SK-N-SH (cell line): ENCODE data around the gene CTSA. TPM values are rescaled to one million over a fixed set of nuclear protein-coding genes. Genes with fewer than 3 reads are reported as not detected.

Source experiments
- CTCF ChIA-PET: fragments of 300-600, 350-600 bp; formaldehyde crosslinking; extraction: SDS; loops from one replicate; lab custom pipeline; 2021; lab: Yijun Ruan, JAX
- POLR2A ChIA-PET: fragments of 350-600 bp; sonication (Branson Sonifier 250); formaldehyde crosslinking; extraction: SDS; loops from one replicate; lab custom pipeline; 2020; ENCODE audit warnings: antibody characterized with exemption, inconsistent platforms; lab: Yijun Ruan, JAX
- DNase-seq: peaks from one replicate; pipeline ENCODE4 v3.0.0; 2012
- H2AFZ ChIP-seq: fragments of 200-600 bp; sonication (generic); 2 replicates; pipeline ENCODE4 v1.8.1; 2016; ENCODE audit warnings: antibody characterized with exemption, mild to moderate bottlenecking, low read depth
- H3F3A ChIP-seq: fragments of 200-600 bp; sonication (generic); replicated peaks from 2 replicates; pipeline ENCODE3; 2016; ENCODE audit warnings: antibody characterized with exemption, mild to moderate bottlenecking; ENCODE audit not compliant: insufficient read depth
- H3K27ac ChIP-seq, 2 experiments: fragments of 200-500 bp in 1 of 2; fragments of 200-600 bp in 1 of 2; sonication (Bioruptor generic) in 1 of 2; sonication (generic), shearing (Covaris generic) in 1 of 2; 2 replicates each; pipeline versions ENCODE4 v1.5.1 to v1.6.1; 2014 to 2016; ENCODE audit warnings: low read depth in 2 of 2, inconsistent platforms in 1 of 2, low read length in 1 of 2, mild to moderate bottlenecking in 1 of 2, mixed read lengths in 1 of 2
- H3K27me3 ChIP-seq: fragments of 200-600 bp; sonication (generic), shearing (Covaris generic); 2 replicates; pipeline ENCODE4 v1.6.1; 2016; ENCODE audit warnings: mixed run types; ENCODE audit not compliant: insufficient read depth
- H3K36me3 ChIP-seq, 2 experiments: fragments of 200-500 bp in 1 of 2; fragments of 200-600 bp in 1 of 2; sonication (Bioruptor generic) in 1 of 2; sonication (generic) in 1 of 2; replicated peaks in 1 of 2; 2 replicates each; pipeline versions ENCODE3 to v1.5.1; 2014 to 2016; ENCODE audit warnings: low read length in 1 of 2, mild to moderate bottlenecking in 1 of 2; ENCODE audit not compliant: insufficient read depth in 2 of 2, control insufficient read depth in 1 of 2
- H3K4me1 ChIP-seq, 2 experiments: fragments of 200-500 bp in 1 of 2; fragments of 200-600 bp in 1 of 2; sonication (Bioruptor generic) in 1 of 2; sonication (generic), shearing (Covaris generic) in 1 of 2; 2 replicates each; pipeline versions ENCODE4 v1.5.1 to v1.6.1; 2014 to 2016; ENCODE audit warnings: low read depth in 1 of 2, low read length in 1 of 2, mixed run types in 1 of 2; ENCODE audit not compliant: insufficient read depth in 2 of 2, control insufficient read depth in 1 of 2
- H3K4me2 ChIP-seq: fragments of 200-600 bp; sonication (generic), shearing (Covaris generic); 2 replicates; pipeline ENCODE4 v1.6.1; 2017; ENCODE audit warnings: mixed run types
- H3K4me3 ChIP-seq, 2 experiments: fragments of 200-500 bp in 1 of 2; fragments of 200-600 bp in 1 of 2; sonication (Bioruptor generic) in 1 of 2; sonication (generic), shearing (Covaris generic) in 1 of 2; 2 replicates each; pipeline versions ENCODE4 v1.5.1 to v1.8.1; 2014 to 2016; ENCODE audit warnings: low read depth in 2 of 2, inconsistent platforms in 1 of 2, low read length in 1 of 2, mild to moderate bottlenecking in 1 of 2, mixed read lengths in 1 of 2, moderate library complexity in 1 of 2
- H3K79me2 ChIP-seq: fragments of 200-600 bp; sonication (generic); 2 replicates; pipeline ENCODE4 v1.8.1; 2017; ENCODE audit warnings: mild to moderate bottlenecking; ENCODE audit not compliant: insufficient read depth
- H3K9ac ChIP-seq: fragments of 200-600 bp; sonication (generic); 2 replicates; pipeline ENCODE4 v1.6.1; 2017; ENCODE audit warnings: mixed run types
- H3K9me2 ChIP-seq: fragments of 200-600 bp; sonication (generic); 2 replicates; pipeline ENCODE4 v1.6.1; 2017; ENCODE audit warnings: mixed run types
- H3K9me3 ChIP-seq: fragments of 200-600 bp; sonication (generic); 2 replicates; pipeline ENCODE4 v1.6.1; 2017; ENCODE audit warnings: mixed run types, mild to moderate bottlenecking, moderate library complexity
- H4K20me1 ChIP-seq: fragments of 200-600 bp; sonication (generic); 2 replicates; pipeline ENCODE4 v1.6.1; 2017; ENCODE audit warnings: mild to moderate bottlenecking, mixed run types; ENCODE audit not compliant: insufficient read depth
- EZH2phosphoT487 ChIP-seq: fragments of 200-600 bp; sonication (generic); IDR thresholded peaks from 2 replicates; pipeline ENCODE4 v1.6.1; 2017; ENCODE audit warnings: low read depth, mixed run types, mild to moderate bottlenecking, antibody characterized with exemption, moderate library complexity, borderline replicate concordance
- FOSL2 ChIP-seq: IDR thresholded peaks from 2 replicates; pipeline ENCODE4 v1.4.0; 2012; ENCODE audit warnings: low read depth, mild to moderate bottlenecking, moderate library complexity, borderline replicate concordance
- FOXJ3 ChIP-seq: sonication (generic); formaldehyde crosslinking; IDR thresholded peaks from 2 replicates; pipeline ENCODE4 v1.5.1; 2020; ENCODE audit warnings: mild to moderate bottlenecking, missing genetic modification reagents
- FOXM1 ChIP-seq: IDR thresholded peaks from 2 replicates; pipeline ENCODE4 v1.4.0; 2012; ENCODE audit warnings: low read depth, mild to moderate bottlenecking
- MXI1 ChIP-seq: IDR thresholded peaks from 2 replicates; pipeline ENCODE4 v1.6.1; 2012; ENCODE audit warnings: mild to moderate bottlenecking, low read depth, low read length, improper control_type of control experiment
- POLR2AphosphoS5 ChIP-seq: IDR thresholded peaks from 2 replicates; pipeline ENCODE4 v1.6.1; 2012; ENCODE audit warnings: low read depth, low read length
- REST ChIP-seq: IDR thresholded peaks from 2 replicates; pipeline ENCODE4 v1.6.1; 2012; ENCODE audit warnings: mild to moderate bottlenecking, low read depth, low read length, moderate library complexity
- RXRA ChIP-seq: IDR thresholded peaks from 2 replicates; pipeline ENCODE4 v1.4.0; 2012; ENCODE audit warnings: low read depth, mild to moderate bottlenecking, borderline replicate concordance
- TEAD4 ChIP-seq: IDR thresholded peaks from 2 replicates; pipeline ENCODE4 v1.4.0; 2012; ENCODE audit warnings: mild to moderate bottlenecking, borderline replicate concordance; ENCODE audit not compliant: insufficient read depth
- USF1 ChIP-seq: IDR thresholded peaks from 2 replicates; pipeline ENCODE4 v1.4.0; 2012; ENCODE audit warnings: low read depth, borderline replicate concordance
- USF2 ChIP-seq: fragments of 150-350 bp; IDR thresholded peaks from 2 replicates; pipeline ENCODE4 v1.6.1; 2017; ENCODE audit warnings: antibody characterized with exemption, low read length, low read depth, borderline replicate concordance
- ZBTB33 ChIP-seq: IDR thresholded peaks from 2 replicates; pipeline ENCODE4 v1.4.0; 2012; ENCODE audit warnings: low read depth, borderline replicate concordance
- WGBS: methylation state at CpG from one replicate; pipeline ENCODE4 v1.1.6; 2017; ENCODE audit warnings: low lambda C conversion rate; 5-methylcytosine and 5-hydroxymethylcytosine counted together
- polyA plus RNA-seq, 3 experiments: library from polyadenylated mRNA; depleted of rRNA; stranded (reverse); fragments of >200 nt; gene quantifications; 2 replicates each; pipeline ENCODE4 v1.2.3, GENCODE V29; 2012

The CTSA gene
- polyA plus RNA-seq, 1 of the 3 experiments (the other 2 are of a cell fraction), result 338 TPM

- TF ChIP-seq USF2 (no peak), FOXM1 (no peak)
Observed at GRCh38 chr20:45938727-45939438, 47.7 kb downstream of the CTSA start (continued).

GRCh38 chr20:45940053-45940452 lies 48.9 kb downstream of the CTSA start:
- WGBS, result 93% methylated on average over 3 of the region's 3 CpGs
- peaks cover 56 to 64% of the 10 kb centered on the region in 2 experiments for H3K36me3 ChIP-seq
- peaks cover 4 to 19% of the 10 kb centered on the region in 2 experiments; a peak in 3 of 4 replicates for H3K4me1 ChIP-seq
- CTCF ChIA-PET, result interaction anchor here (0.8 to 5.0 kb wide), 3 partner anchors 30 to 141 kb away, joined by 3 to 24 read pairs (median 5); no protein-coding TSS in a partner anchor
- H4K20me1 ChIP-seq, result peaks cover 13% of the 10 kb centered on the region; the same call in 1 of the 2 replicates
- H3K79me2 ChIP-seq, result peaks cover 38% of the 10 kb centered on the region
- DNase-seq, result no peak
- no peak overlapping the region for H3K27ac ChIP-seq
- POLR2A ChIA-PET, result interaction anchor here (1.7 kb wide), 1 partner anchor 9 kb away, joined by 6 read pairs; no protein-coding TSS in a partner anchor
- H3K4me3 ChIP-seq, result no peak overlapping the region
- no peak overlapping the region for H2AFZ ChIP-seq
- H3K9me3 ChIP-seq, result no peaks in the 10 kb centered on the region
- no peak overlapping the region for H3K9ac ChIP-seq
- H3K27me3 ChIP-seq, result no peaks in the 10 kb centered on the region
- no peak overlapping the region for H3K4me2 ChIP-seq
- TF ChIP-seq POLR2AphosphoS5 (no peak), FOSL2 (no peak), EZH2phosphoT487 (no peak), FOXJ3 (CRISPR knock-in tag) (no peak), ZBTB33 (no peak), USF1 (no peak)
- no peaks in the 10 kb centered on the region for H3K9me2 ChIP-seq
- peaks cover 5% of the 10 kb centered on the region for H3F3A ChIP-seq

GRCh38 chr20:45940469-45940868 lies 49.3 kb downstream of the CTSA start:
- no peak overlapping the region for H3K4me2 ChIP-seq
- no peak overlapping the region for H2AFZ ChIP-seq
- no peaks in the 10 kb centered on the region for H3K27me3 ChIP-seq
- peaks cover 13% of the 10 kb centered on the region; the same call in 1 of the 2 replicates for H4K20me1 ChIP-seq
- H3K9me2 ChIP-seq, result no peaks in the 10 kb centered on the region
- DNase-seq, result no peak
- H3K4me1 ChIP-seq, result peaks cover 4 to 19% of the 10 kb centered on the region in 2 experiments; a peak in 3 of 4 replicates
- no peak overlapping the region for H3K27ac ChIP-seq
- H3K79me2 ChIP-seq, result peaks cover 36% of the 10 kb centered on the region
- H3K4me3 ChIP-seq, result no peak overlapping the region
- peaks cover 4% of the 10 kb centered on the region for H3F3A ChIP-seq
- H3K9ac ChIP-seq, result no peak overlapping the region
- ChIA-PET POLR2A (interaction anchor here (1.7 kb wide), 1 partner anchor 9 kb away, joined by 6 read pairs; no protein-coding TSS in a partner anchor), CTCF (interaction anchor here (0.8 to 5.0 kb wide), 3 partner anchors 30 to 141 kb away, joined by 3 to 24 read pairs (median 5); no protein-coding TSS in a partner anchor)
- H3K9me3 ChIP-seq, result no peaks in the 10 kb centered on the region
- H3K36me3 ChIP-seq, result peaks cover 56 to 69% of the 10 kb centered on the region in 2 experiments
- WGBS, result 93% methylated on average over 11 of the region's 13 CpGs
- TF ChIP-seq REST (no peak), RXRA (no peak), TEAD4 (no peak), MXI1 (no peak), ZBTB33 (no peak)
